Measurements from ENCODE around the gene SYMPK. TPM values are rescaled to one million over a fixed set of nuclear protein-coding genes. Genes with fewer than 3 reads are reported as not detected.

The SYMPK gene
- total and polyA plus RNA-seq, 9 donors: 24.8 to 61.9 (median 50.1) TPM

DNA sequence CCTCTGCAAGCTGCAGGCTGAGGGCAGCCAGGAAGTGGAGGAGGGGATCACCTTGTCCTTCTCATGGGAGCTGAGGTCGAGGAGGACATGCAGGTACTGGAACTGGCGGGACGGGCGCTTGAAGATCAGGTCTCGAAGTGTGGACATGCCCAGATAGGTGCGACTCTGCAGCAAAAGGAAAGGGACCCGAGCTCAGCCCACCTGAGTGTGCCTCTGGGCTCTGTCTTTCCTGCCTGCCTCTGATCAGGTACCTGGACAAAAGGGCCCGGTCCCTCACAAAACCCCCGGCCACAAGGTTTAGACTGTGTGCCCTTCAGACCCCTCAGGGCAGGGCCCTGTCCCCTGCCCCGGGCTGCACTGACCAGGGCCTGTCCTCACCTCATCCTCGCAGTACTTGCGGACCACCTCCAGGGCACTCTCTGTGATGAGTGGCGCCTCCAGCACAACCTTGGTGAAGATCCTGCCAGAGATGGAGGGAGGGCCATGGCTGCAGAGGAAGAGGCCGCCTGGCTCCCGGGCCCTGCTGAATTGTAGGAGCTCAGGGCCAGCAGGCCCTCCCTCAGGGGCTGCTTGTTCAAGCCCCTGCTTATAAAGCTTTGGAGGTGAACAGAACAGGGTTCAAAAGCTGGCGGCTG is 35.4 kb downstream of the SYMPK start:
- TF ChIP-seq EP300 (IDR thresholded peaks at IDR 0.05) (no peak), POLR2A (IDR thresholded peaks at IDR 0.05) (no peak), CTCF (IDR thresholded peaks at IDR 0.05) (no peak)
- no peaks in the 10 kb centered on the region for H3K9me3 ChIP-seq
- no peak overlapping the region for H3K27ac ChIP-seq
- H3K4me1 ChIP-seq (ENCODE audit: insufficient read depth): no peaks in the 10 kb centered on the region
- DNase-seq: no peak
- intact Hi-C loops (cut with DNase I): no loop called here
- no peaks in the 10 kb centered on the region for H3K36me3 ChIP-seq
- H3K27me3 ChIP-seq: no peaks in the 10 kb centered on the region
- WGBS, 3 donors: 87 to 90% (median 89%) methylated on average over 15 to 16 of the region's 16 CpGs
- H3K4me3 ChIP-seq: no peak overlapping the region

- no peak for TF ChIP-seq EP300 (IDR thresholded peaks at IDR 0.05)
- no peak for TF ChIP-seq CTCF (IDR thresholded peaks at IDR 0.05)
- no peak for TF ChIP-seq POLR2A (IDR thresholded peaks at IDR 0.05)
- no peak overlapping the region for H3K27ac ChIP-seq
- H3K36me3 ChIP-seq: no peaks in the 10 kb centered on the region
- no peak overlapping the region for H3K4me3 ChIP-seq
- DNase-seq: no peak
- no peaks in the 10 kb centered on the region for H3K9me3 ChIP-seq
- WGBS, 3 donors: 62 to 77% (median 66%) methylated on average over 11 of the region's 11 CpGs
- intact Hi-C loops (cut with DNase I): no loop called here
- H3K4me1 ChIP-seq (ENCODE audit: insufficient read depth): no peaks in the 10 kb centered on the region
- H3K27me3 ChIP-seq: no peaks in the 10 kb centered on the region
These were observed 36.0 kb downstream of the SYMPK start for GRCh38 chr19:45826934-45827333.

GRCh38 chr19:45825917-45826893 is 36.7 kb downstream of the SYMPK start:
- Histone ChIP-seq H3K4me3 (no peak overlapping the region), H3K4me1 (ENCODE audit: insufficient read depth) (no peaks in the 10 kb centered on the region), H3K27me3 (no peaks in the 10 kb centered on the region), H3K9me3 (no peaks in the 10 kb centered on the region), H3K36me3 (no peaks in the 10 kb centered on the region), H3K27ac (no peak overlapping the region)
- WGBS, 3 donors: 71 to 78% (median 72%) methylated on average over 22 of the region's 22 CpGs
- intact Hi-C loops (cut with DNase I): no loop called here
- no peak for DNase-seq
- TF ChIP-seq POLR2A (IDR thresholded peaks at IDR 0.05): no peak
- TF ChIP-seq CTCF (IDR thresholded peaks at IDR 0.05): no peak
- no peak for TF ChIP-seq EP300 (IDR thresholded peaks at IDR 0.05)

DNA sequence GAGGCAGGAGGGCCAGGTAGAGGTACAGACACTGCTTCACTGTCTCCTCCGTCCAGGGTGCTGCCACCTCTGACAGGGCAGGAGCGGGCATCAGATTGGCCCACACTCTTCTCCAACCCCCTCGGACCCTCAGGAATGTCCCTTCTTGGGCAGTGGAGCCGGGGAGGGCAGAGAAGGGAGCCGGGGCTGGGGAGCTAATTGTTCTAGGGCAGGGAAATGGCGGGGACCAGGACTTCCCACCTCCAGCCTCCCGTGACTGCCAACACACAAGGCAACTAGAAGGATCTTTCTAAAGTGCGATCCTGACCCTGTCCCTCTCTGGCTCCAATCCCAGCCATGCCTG is 37.7 kb downstream of the SYMPK start:
- intact Hi-C loops (cut with DNase I): no loop called here
- Histone ChIP-seq H3K9me3 (no peaks in the 10 kb centered on the region), H3K36me3 (no peaks in the 10 kb centered on the region), H3K27me3 (no peaks in the 10 kb centered on the region), H3K4me3 (no peak overlapping the region), H3K27ac (no peak overlapping the region), H3K4me1 (ENCODE audit: insufficient read depth) (no peaks in the 10 kb centered on the region)
- DNase-seq: no peak
- WGBS, 3 donors: 89 to 92% (median 89%) methylated on average over 8 of the region's 8 CpGs
- TF ChIP-seq POLR2A (IDR thresholded peaks at IDR 0.05) (no peak), EP300 (IDR thresholded peaks at IDR 0.05) (no peak), CTCF (IDR thresholded peaks at IDR 0.05) (no peak)

Data from ovary (tissue), 9 donors.